Tibial artery (tissue), 4 donors: ENCODE results near the gene CLPTM1.
A peak's percentile ranks its signal among the peaks of the same experiment; 100 is the strongest.

Source experiments
- DNase-seq, 2 donors: peaks; one replicate each; pipeline ENCODE4 v3.0.0-alpha.2; 2019
- H3K27ac ChIP-seq, 2 donors: fragments of 200-600 bp; sonication (generic) in 1 of 2; 1 replicate in 1 of 2; 2 replicates in 1 of 2; pipeline ENCODE4 v1.5.1; 2018 to 2019; ENCODE audit warnings: mild to moderate bottlenecking in 1 of 2
- H3K27me3 ChIP-seq, 2 donors: fragments of 200-600 bp; sonication (generic) in 1 of 2; one replicate each; pipeline versions ENCODE4 v1.5.1 to v1.6.0; 2016 to 2019
- H3K36me3 ChIP-seq, 3 donors: fragments of 200-600 bp; sonication (generic) in 2 of 3; one replicate each; pipeline ENCODE4 v1.5.1; 2016 to 2019; ENCODE audit warnings: mild to moderate bottlenecking in 2 of 3
- H3K4me1 ChIP-seq, 4 donors: fragments of 200-600 bp; sonication (generic) in 2 of 4; 1 replicate in 3 of 4; 2 replicates in 1 of 4; pipeline ENCODE4 v1.5.1; 2016 to 2019
- H3K4me3 ChIP-seq, 2 donors: fragments of 200-600 bp; sonication (generic) in 1 of 2; 1 replicate in 1 of 2; 2 replicates in 1 of 2; pipeline ENCODE4 v1.5.1; 2018 to 2019; ENCODE audit warnings: mild to moderate bottlenecking in 2 of 2
- H3K9me3 ChIP-seq, 3 donors: fragments of 200-600 bp; sonication (generic) in 1 of 3; one replicate each; pipeline ENCODE4 v1.5.1; 2016 to 2019
- CTCF ChIP-seq, 2 experiments: fragments of 200-600 bp in 1 of 2; fragments of 450-650 bp in 1 of 2; IDR thresholded peaks; one replicate each; pipeline ENCODE4 v1.5.1; 2017 to 2019; ENCODE audit warnings: antibody characterized with exemption in 2 of 2, mild to moderate bottlenecking in 1 of 2, moderate library complexity in 1 of 2
- intact Hi-C: fragments of 100-400 bp; cut with DNase I; formaldehyde crosslinking; loops from one replicate; pipeline ENCODE4 v1.15.0; 2023; ENCODE audit warnings: low total_unique reads

The CLPTM1 gene

GRCh38 chr19:44954649-44955504 is at the start of gene CLPTM1:
Gene CLPTM1, plus strand, starts transcription at chr19:44955380. Its CDS starts 16 bp downstream, at chr19:44955396.
- DNase-seq, result peak; percentile 95 to 98
- H3K27ac ChIP-seq, result peak within 1 kb of the TSS; percentile 87 to 95
- no peaks in the 10 kb centered on the region for H3K9me3 ChIP-seq
- peak within 1 kb of the TSS; percentile 94 to 99 for H3K4me3 ChIP-seq
- peak in 1 of 2 experiments; percentile 28 for TF ChIP-seq CTCF (IDR thresholded peaks at IDR 0.05)
- peaks cover 0 to 15% (median 7%) of the 10 kb centered on the region in 3 donors for H3K36me3 ChIP-seq
- H3K4me1 ChIP-seq, result peaks cover 0 to 71% (median 44%) of the 10 kb centered on the region in 4 donors
- H3K27me3 ChIP-seq, result peaks cover 0 to 4% of the 10 kb centered on the region in 2 donors
- intact Hi-C loops, result loop anchor here (5.0 kb wide), 2 partner anchors 47 to 53 kb away; partner anchors contain the start of gene RELB

- TF ChIP-seq CTCF (IDR thresholded peaks at IDR 0.05), result no peak
- H3K36me3 ChIP-seq, result peaks cover 23 to 28% (median 26%) of the 10 kb centered on the region in 3 donors
- H3K4me1 ChIP-seq, result peaks cover 0 to 18% (median 0%) of the 10 kb centered on the region in 4 donors
- H3K9me3 ChIP-seq, result no peaks in the 10 kb centered on the region
- intact Hi-C loops, result loop anchor here (10.0 kb wide), 1 partner anchor 149 kb away; no protein-coding TSS in a partner anchor
- DNase-seq, result no peak
- H3K4me3 ChIP-seq, result no peak within 1 kb of the TSS
- no peak within 1 kb of the TSS for H3K27ac ChIP-seq
- H3K27me3 ChIP-seq, result peaks cover 0 to 58% of the 10 kb centered on the region in 2 donors
These were observed 49.6 kb upstream of the CLPTM1 start, which contains the start of gene APOE for GRCh38 chr19:44905437-44906160. Gene APOE, plus strand, starts transcription at chr19:44905796. Its CDS starts 829 bp downstream, at chr19:44906625.

GRCh38 chr19:44907613-44908012 is 47.6 kb upstream of the CLPTM1 start:
- DNase-seq, result no peak
- H3K4me1 ChIP-seq, result peaks cover 0 to 25% (median 4%) of the 10 kb centered on the region in 4 donors
- no peak overlapping the region for H3K4me3 ChIP-seq
- H3K27ac ChIP-seq, result no peak overlapping the region
- peaks cover 4 to 8% (median 8%) of the 10 kb centered on the region in 3 donors for H3K36me3 ChIP-seq
- intact Hi-C loops, result loop anchor here (10.0 kb wide), 1 partner anchor 147 kb away; no protein-coding TSS in a partner anchor
- H3K9me3 ChIP-seq, result no peaks in the 10 kb centered on the region
- no peak for TF ChIP-seq CTCF (IDR thresholded peaks at IDR 0.05)
- H3K27me3 ChIP-seq, result peaks cover 0 to 67% of the 10 kb centered on the region in 2 donors

- no peak overlapping the region for H3K27ac ChIP-seq
- peaks cover 0 to 1% (median 1%) of the 10 kb centered on the region in 3 donors for H3K36me3 ChIP-seq
- H3K27me3 ChIP-seq, result peaks cover 0 to 72% of the 10 kb centered on the region in 2 donors
- no peak for TF ChIP-seq CTCF (IDR thresholded peaks at IDR 0.05)
- no peak for DNase-seq
- H3K4me1 ChIP-seq, result peaks cover 0 to 25% (median 4%) of the 10 kb centered on the region in 4 donors
- H3K4me3 ChIP-seq, result no peak overlapping the region
- H3K9me3 ChIP-seq, result no peaks in the 10 kb centered on the region
- intact Hi-C loops, result loop anchor here (10.0 kb wide), 1 partner anchor 147 kb away; no protein-coding TSS in a partner anchor
These were observed 46.9 kb upstream of the CLPTM1 start for GRCh38 chr19:44908074-44908835.

GRCh38 chr19:44908836-44909261 is 46.3 kb upstream of the CLPTM1 start:
- H3K36me3 ChIP-seq, result no peaks in the 10 kb centered on the region
- H3K27me3 ChIP-seq, result peaks cover 0 to 72% of the 10 kb centered on the region in 2 donors
- H3K27ac ChIP-seq, result no peak overlapping the region
- TF ChIP-seq CTCF (IDR thresholded peaks at IDR 0.05), result no peak
- DNase-seq, result no peak
- no peaks in the 10 kb centered on the region for H3K9me3 ChIP-seq
- intact Hi-C loops, result loop anchor here (10.0 kb wide), 1 partner anchor 146 kb away; no protein-coding TSS in a partner anchor
- H3K4me1 ChIP-seq, result peaks cover 0 to 21% (median 4%) of the 10 kb centered on the region in 4 donors
- no peak overlapping the region for H3K4me3 ChIP-seq
